T-helper 1 cell treated with Interleukin-12 subunit alpha and Interleukin-12 subunit beta and Interleukin-4 antibody, amounts not matched to agents 30 μg/mL and 1 μg/mL, for 36 hours (primary cell): ENCODE results near the gene CDK5RAP2.

Experiments used
- H3K27ac Mint-ChIP-seq: one replicate; pipeline ENCODE4 v1.8.0; 2021; ENCODE audit warnings: mild to moderate bottlenecking, mixed read lengths
- H3K27me3 Mint-ChIP-seq: one replicate; pipeline ENCODE4 v1.8.0; 2021; ENCODE audit warnings: low read depth, mixed read lengths
- H3K36me3 Mint-ChIP-seq: one replicate; pipeline ENCODE4 v1.8.0; 2021; ENCODE audit warnings: low read depth, mixed read lengths
- H3K4me1 Mint-ChIP-seq: one replicate; pipeline ENCODE4 v1.8.0; 2021; ENCODE audit warnings: low read depth, mixed read lengths
- H3K4me3 Mint-ChIP-seq: one replicate; pipeline ENCODE4 v1.8.0; 2021; ENCODE audit warnings: mild to moderate bottlenecking, moderate library complexity, mixed read lengths
- H3K9me3 Mint-ChIP-seq: one replicate; pipeline ENCODE4 v1.8.0; 2021; ENCODE audit warnings: mixed read lengths

CDK5RAP2 gene

GRCh38 chr9:120399940-120400339 lies 180.0 kb downstream of the CDK5RAP2 start:
- Mint-ChIP-seq H3K9me3 (no peaks in the 10 kb centered on the region), H3K36me3 (peaks cover 55% of the 10 kb centered on the region), H3K4me3 (no peak overlapping the region), H3K27me3 (no peaks in the 10 kb centered on the region), H3K27ac (no peak overlapping the region), H3K4me1 (peaks cover 26% of the 10 kb centered on the region)

- Mint-ChIP-seq H3K27me3 (no peaks in the 10 kb centered on the region), H3K4me1 (peaks cover 31% of the 10 kb centered on the region), H3K27ac (no peak overlapping the region), H3K36me3 (peaks cover 58% of the 10 kb centered on the region), H3K4me3 (no peak overlapping the region), H3K9me3 (no peaks in the 10 kb centered on the region)
Measured at GRCh38 chr9:120398286-120398685, 181.7 kb downstream of the CDK5RAP2 start.

GRCh38 chr9:120397453-120397852 lies 182.5 kb downstream of the CDK5RAP2 start:
- peaks cover 60% of the 10 kb centered on the region for H3K36me3 Mint-ChIP-seq
- no peaks in the 10 kb centered on the region for H3K27me3 Mint-ChIP-seq
- H3K27ac Mint-ChIP-seq = no peak overlapping the region
- no peak overlapping the region for H3K4me3 Mint-ChIP-seq
- no peaks in the 10 kb centered on the region for H3K9me3 Mint-ChIP-seq
- H3K4me1 Mint-ChIP-seq = peaks cover 28% of the 10 kb centered on the region

- Mint-ChIP-seq H3K4me3 (no peak overlapping the region), H3K4me1 (peaks cover 28% of the 10 kb centered on the region), H3K9me3 (no peaks in the 10 kb centered on the region), H3K27ac (no peak overlapping the region), H3K27me3 (no peaks in the 10 kb centered on the region), H3K36me3 (peaks cover 58% of the 10 kb centered on the region)
Measured at GRCh38 chr9:120396931-120397330, 183.0 kb downstream of the CDK5RAP2 start.

GRCh38 chr9:120396418-120396817 lies 183.5 kb downstream of the CDK5RAP2 start:
- peaks cover 58% of the 10 kb centered on the region for H3K36me3 Mint-ChIP-seq
- no peak overlapping the region for H3K27ac Mint-ChIP-seq
- peaks cover 28% of the 10 kb centered on the region for H3K4me1 Mint-ChIP-seq
- H3K4me3 Mint-ChIP-seq = no peak overlapping the region
- no peaks in the 10 kb centered on the region for H3K9me3 Mint-ChIP-seq
- H3K27me3 Mint-ChIP-seq = no peaks in the 10 kb centered on the region

GRCh38 chr9:120395376-120395775 lies 184.6 kb downstream of the CDK5RAP2 start:
- peaks cover 53% of the 10 kb centered on the region for H3K36me3 Mint-ChIP-seq
- H3K4me3 Mint-ChIP-seq = no peak overlapping the region
- peaks cover 28% of the 10 kb centered on the region for H3K4me1 Mint-ChIP-seq
- H3K9me3 Mint-ChIP-seq = no peaks in the 10 kb centered on the region
- H3K27me3 Mint-ChIP-seq = no peaks in the 10 kb centered on the region
- no peak overlapping the region for H3K27ac Mint-ChIP-seq

- H3K27me3 Mint-ChIP-seq = no peaks in the 10 kb centered on the region
Measured at GRCh38 chr9:120394058-120394669, 185.8 kb downstream of the CDK5RAP2 start.

GRCh38 chr9:120393386-120394057 lies 186.4 kb downstream of the CDK5RAP2 start:
- peaks cover 28% of the 10 kb centered on the region for H3K4me1 Mint-ChIP-seq
- H3K36me3 Mint-ChIP-seq = peaks cover 42% of the 10 kb centered on the region
- peak overlapping the region; percentile 53 for H3K4me3 Mint-ChIP-seq
- H3K27me3 Mint-ChIP-seq = no peaks in the 10 kb centered on the region
- no peak overlapping the region for H3K27ac Mint-ChIP-seq
- H3K9me3 Mint-ChIP-seq = no peaks in the 10 kb centered on the region

More at GRCh38 chr9:120394058-120394669, 185.8 kb downstream of the CDK5RAP2 start:
- H3K36me3 Mint-ChIP-seq = peaks cover 43% of the 10 kb centered on the region
- H3K9me3 Mint-ChIP-seq = no peaks in the 10 kb centered on the region
- H3K4me3 Mint-ChIP-seq = peak overlapping the region; percentile 53
- peaks cover 28% of the 10 kb centered on the region for H3K4me1 Mint-ChIP-seq
- H3K27ac Mint-ChIP-seq = peak overlapping the region; percentile 68

GRCh38 chr9:120392711-120393110 lies 187.3 kb downstream of the CDK5RAP2 start:
- no peak overlapping the region for H3K27ac Mint-ChIP-seq
- H3K27me3 Mint-ChIP-seq = no peaks in the 10 kb centered on the region
- no peak overlapping the region for H3K4me3 Mint-ChIP-seq
- H3K4me1 Mint-ChIP-seq = peaks cover 28% of the 10 kb centered on the region
- no peaks in the 10 kb centered on the region for H3K9me3 Mint-ChIP-seq
- peaks cover 42% of the 10 kb centered on the region for H3K36me3 Mint-ChIP-seq

- no peak overlapping the region for H3K4me3 Mint-ChIP-seq
- H3K4me1 Mint-ChIP-seq = peaks cover 27% of the 10 kb centered on the region
- no peaks in the 10 kb centered on the region for H3K9me3 Mint-ChIP-seq
- H3K36me3 Mint-ChIP-seq = peaks cover 42% of the 10 kb centered on the region
- no peak overlapping the region for H3K27ac Mint-ChIP-seq
- no peaks in the 10 kb centered on the region for H3K27me3 Mint-ChIP-seq
Measured at GRCh38 chr9:120392245-120392644, 187.7 kb downstream of the CDK5RAP2 start.

- Mint-ChIP-seq H3K27me3 (no peaks in the 10 kb centered on the region), H3K9me3 (no peaks in the 10 kb centered on the region), H3K4me1 (peaks cover 26% of the 10 kb centered on the region), H3K4me3 (no peak overlapping the region), H3K27ac (no peak overlapping the region), H3K36me3 (peaks cover 38% of the 10 kb centered on the region)
Measured at GRCh38 chr9:120391691-120392090, 188.3 kb downstream of the CDK5RAP2 start.

GRCh38 chr9:120390637-120391190 lies 189.3 kb downstream of the CDK5RAP2 start:
- Mint-ChIP-seq H3K27me3 (no peaks in the 10 kb centered on the region), H3K9me3 (no peaks in the 10 kb centered on the region), H3K27ac (no peak overlapping the region), H3K4me3 (no peak overlapping the region), H3K36me3 (peaks cover 34% of the 10 kb centered on the region), H3K4me1 (peaks cover 19% of the 10 kb centered on the region)

- Mint-ChIP-seq H3K27ac (no peak overlapping the region), H3K4me3 (no peak overlapping the region), H3K4me1 (peaks cover 16% of the 10 kb centered on the region), H3K9me3 (no peaks in the 10 kb centered on the region), H3K36me3 (peaks cover 34% of the 10 kb centered on the region), H3K27me3 (no peaks in the 10 kb centered on the region)
Measured at GRCh38 chr9:120389867-120390266, 190.1 kb downstream of the CDK5RAP2 start.

- Mint-ChIP-seq H3K27me3 (no peaks in the 10 kb centered on the region), H3K4me1 (peaks cover 10% of the 10 kb centered on the region), H3K9me3 (no peaks in the 10 kb centered on the region), H3K4me3 (no peak overlapping the region), H3K36me3 (peaks cover 28% of the 10 kb centered on the region), H3K27ac (no peak overlapping the region)
Measured at GRCh38 chr9:120389300-120389699, 190.7 kb downstream of the CDK5RAP2 start.
